Stimulated activated CD8-positive, alpha-beta memory T cell treated with anti-CD3 and anti-CD28 coated beads, Interleukin-15, amount 100 ng/mL, for 4 hours (primary cell): Measurements from ENCODE around the gene ALDH1A2.

Source experiments
- DNase-seq, 2 donors: peaks; one replicate each; pipeline ENCODE4 v3.0.0-alpha.2; 2020; ENCODE audit warnings: low read depth in 2 of 2

ALDH1A2 gene

GRCh38 chr15:57996561-57996960, 69.0 kb downstream of the ALDH1A2 start:
- DNase-seq, result no peak

GRCh38 chr15:57994221-57995049, 71.1 kb downstream of the ALDH1A2 start:
- DNase-seq, result no peak

- no peak for DNase-seq
Measured at GRCh38 chr15:57993409-57994145, 71.9 kb downstream of the ALDH1A2 start.

GRCh38 chr15:57992761-57993355, 72.7 kb downstream of the ALDH1A2 start:
- DNase-seq, result no peak

GRCh38 chr15:57973534-57973933, 92.0 kb downstream of the ALDH1A2 start:
- DNase-seq, result no peak

GRCh38 chr15:57972864-57973263, 92.6 kb downstream of the ALDH1A2 start:
- DNase-seq, result no peak

- DNase-seq, result no peak
Measured at GRCh38 chr15:57969996-57970395, 95.5 kb downstream of the ALDH1A2 start.

- DNase-seq, result no peak
Measured at GRCh38 chr15:57969355-57969754, 96.2 kb downstream of the ALDH1A2 start.

GRCh38 chr15:57962887-57963286, 102.6 kb downstream of the ALDH1A2 start:
- no peak for DNase-seq

- no peak for DNase-seq
Measured at GRCh38 chr15:57961919-57962318, 103.6 kb downstream of the ALDH1A2 start.

- DNase-seq, result no peak
Measured at GRCh38 chr15:57957113-57957512, 108.4 kb downstream of the ALDH1A2 start.

GRCh38 chr15:57953874-57954273, 111.6 kb downstream of the ALDH1A2 start:
- no peak for DNase-seq

- DNase-seq, result no peak
Measured at GRCh38 chr15:57951328-57951932, 114.1 kb downstream of the ALDH1A2 start.

- DNase-seq, result no peak
Measured at GRCh38 chr15:57950381-57950946, 115.0 kb downstream of the ALDH1A2 start.

- DNase-seq, result no peak
Measured at GRCh38 chr15:57949374-57949943, 116.1 kb downstream of the ALDH1A2 start.

- DNase-seq, result no peak
Measured at GRCh38 chr15:57948351-57949289, 116.9 kb downstream of the ALDH1A2 start.

GRCh38 chr15:57947781-57948180, 117.7 kb downstream of the ALDH1A2 start:
- DNase-seq, result no peak

- DNase-seq, result no peak
Measured at GRCh38 chr15:57947282-57947681, 118.2 kb downstream of the ALDH1A2 start.

GRCh38 chr15:57946491-57947048, 118.9 kb downstream of the ALDH1A2 start:
- no peak for DNase-seq

- no peak for DNase-seq
Measured at GRCh38 chr15:57945616-57946015, 119.9 kb downstream of the ALDH1A2 start.
